ENCODE results near the gene RPS24.
"Not testable (repeated sequence)": the region's sequence is repeated elsewhere in the genome, so short reads cannot be mapped to it uniquely, and the experiment has no call there.

Gene RPS24

DNA sequence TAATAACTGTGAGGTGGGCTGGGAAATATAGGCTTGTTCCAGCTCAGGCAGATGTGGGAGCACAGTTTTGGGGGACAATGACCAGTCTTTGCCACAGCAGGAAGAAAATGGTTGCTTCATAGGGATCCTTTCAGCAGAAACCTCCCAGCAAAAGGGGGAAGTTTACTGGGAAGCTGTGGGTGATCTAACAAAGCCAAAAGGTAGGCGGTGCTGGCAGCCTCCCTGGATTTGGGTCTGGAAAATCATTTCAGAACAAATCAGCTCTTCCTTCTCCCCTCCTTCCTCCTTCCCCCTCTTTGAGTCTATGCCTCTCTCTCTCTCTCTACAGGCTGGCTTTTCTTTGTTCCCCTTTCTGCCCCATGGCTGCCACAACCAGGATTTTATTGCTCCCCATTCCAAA, 16.2 kb downstream of the RPS24 start:
- H3K4me3 ChIP-seq (ENCODE audit: low read depth, low read length), result no peak overlapping the region
- TF ChIP-seq CTCF (IDR thresholded peaks at IDR 0.05; ENCODE audit: borderline replicate concordance, insufficient read depth, low read depth, low read length), result no peak

DNA sequence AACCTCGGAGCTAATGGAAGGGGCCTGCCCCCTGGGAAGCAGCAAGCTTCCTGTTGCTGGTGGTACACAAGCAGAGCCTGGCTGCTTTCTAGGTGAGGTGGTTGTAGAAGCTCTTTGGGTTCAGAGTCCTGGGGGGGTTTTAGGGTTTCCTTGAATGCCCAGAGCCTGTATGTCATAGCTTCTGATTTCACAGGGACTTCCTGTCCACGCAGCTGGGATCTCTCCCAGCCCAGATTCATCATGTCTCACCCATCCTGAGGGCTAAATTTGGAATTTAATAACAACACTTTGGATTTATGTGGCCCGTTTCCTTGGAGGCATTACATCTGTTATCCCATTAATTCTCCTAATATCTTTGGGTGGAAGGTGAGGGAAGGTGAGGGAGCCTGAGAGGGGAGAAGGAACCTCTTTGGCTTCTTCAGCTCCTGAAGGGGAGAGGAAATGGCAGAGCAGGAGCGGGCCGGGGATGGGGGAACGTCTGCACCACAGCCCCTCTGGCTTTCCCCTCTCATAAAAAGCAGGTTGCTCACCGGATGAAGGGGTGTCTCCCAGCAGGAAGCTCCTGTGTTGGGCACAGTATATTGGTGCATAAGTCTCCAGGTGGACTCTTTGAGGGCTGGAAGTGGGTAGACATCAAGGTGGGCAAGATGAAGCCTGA, 19.7 kb downstream of the RPS24 start:
- no peak for TF ChIP-seq CTCF (IDR thresholded peaks at IDR 0.05; ENCODE audit: borderline replicate concordance, insufficient read depth, low read depth, low read length)
- H3K4me3 ChIP-seq (ENCODE audit: low read depth, low read length), result no peak overlapping the region

- no peak for TF ChIP-seq CTCF (IDR thresholded peaks at IDR 0.05; ENCODE audit: borderline replicate concordance, insufficient read depth, low read depth, low read length)
Measured at GRCh38 chr10:78058562-78058961, 24.9 kb downstream of the RPS24 start.

DNA sequence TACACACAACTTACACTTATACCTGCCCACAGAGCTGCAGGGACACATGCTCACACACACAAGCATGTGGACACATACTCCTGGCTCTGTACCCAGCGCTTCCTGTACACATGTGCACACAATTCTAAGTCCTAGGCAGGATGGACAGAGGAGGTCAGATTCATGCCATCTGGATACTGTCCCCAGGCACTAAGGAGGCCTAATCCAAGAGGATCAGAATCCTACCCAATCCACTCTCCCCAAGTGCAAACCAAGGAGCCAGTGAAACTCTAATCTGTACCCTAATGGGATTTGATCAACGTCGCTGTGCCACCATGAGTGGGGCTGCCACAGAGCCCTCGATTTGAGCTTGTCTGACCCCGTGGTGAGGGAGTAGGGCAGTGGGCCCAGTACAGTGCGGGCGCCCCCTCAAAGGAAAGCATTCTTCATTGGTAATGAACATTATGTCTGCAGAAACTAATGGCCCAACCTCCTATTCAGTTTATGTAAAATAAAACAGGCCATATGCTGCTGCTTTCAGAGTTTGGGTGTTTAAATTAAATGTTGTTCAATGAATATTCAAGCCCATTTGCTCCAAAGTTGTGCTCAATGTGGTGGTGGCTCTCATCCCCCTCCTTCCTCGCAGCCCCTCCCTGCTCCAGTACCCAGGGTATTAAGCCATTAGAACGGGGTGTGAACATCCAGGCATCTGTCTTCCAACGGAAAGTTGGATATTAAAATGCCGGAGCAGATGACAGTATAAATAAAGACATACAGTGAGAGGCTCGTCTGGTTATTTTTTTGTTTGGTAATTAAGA, 26.4 kb downstream of the RPS24 start:
- TF ChIP-seq CTCF (IDR thresholded peaks at IDR 0.05; ENCODE audit: borderline replicate concordance, insufficient read depth, low read depth, low read length), result no peak
- H3K4me3 ChIP-seq (ENCODE audit: low read depth, low read length), result no peak overlapping the region

More at GRCh38 chr10:78058562-78058961, 24.9 kb downstream of the RPS24 start:
- H3K4me3 ChIP-seq (ENCODE audit: low read depth, low read length), result no peak overlapping the region

DNA sequence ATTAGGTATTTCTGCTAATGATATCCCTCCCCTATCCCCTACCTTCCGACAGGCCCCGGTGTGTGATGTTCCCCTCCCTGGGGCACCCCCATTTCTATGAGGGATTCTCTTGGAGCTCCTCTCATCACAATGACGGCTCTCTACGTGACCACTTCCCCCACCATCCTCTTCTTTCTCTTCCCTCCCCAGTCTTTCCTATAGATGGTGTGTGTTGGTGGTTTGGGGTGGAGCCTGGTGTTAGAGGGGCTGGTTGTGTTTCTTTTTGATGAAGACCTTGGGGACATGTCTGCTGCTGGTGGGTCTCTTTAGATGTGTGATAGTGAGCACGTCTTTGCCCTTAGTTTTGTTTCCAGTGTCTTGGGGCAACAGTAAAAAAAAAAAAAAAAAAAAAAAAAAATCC, 28.6 kb downstream of the RPS24 start:
- H3K4me3 ChIP-seq (ENCODE audit: low read depth, low read length), result no peak overlapping the region
- no peak for TF ChIP-seq CTCF (IDR thresholded peaks at IDR 0.05; ENCODE audit: borderline replicate concordance, insufficient read depth, low read depth, low read length)

DNA sequence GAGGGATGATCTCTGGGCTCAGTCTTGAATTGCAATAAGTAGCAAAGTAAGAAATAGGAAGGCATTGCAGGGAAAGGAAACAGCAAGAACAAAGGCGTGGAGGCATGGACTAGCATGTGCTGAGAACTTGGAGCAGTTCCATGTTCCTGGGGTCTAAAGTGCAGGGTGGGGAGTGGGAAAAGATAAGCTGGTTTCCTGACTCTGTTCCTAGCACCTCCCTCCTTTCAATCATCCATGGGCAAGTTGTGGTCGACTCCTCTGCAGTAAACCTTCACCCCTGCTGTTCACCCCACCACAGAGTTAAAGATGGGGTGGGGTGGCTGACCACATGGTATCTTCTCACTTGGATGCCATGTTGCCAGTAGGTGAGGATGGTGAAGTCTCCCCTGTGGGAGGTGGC, 29.6 kb downstream of the RPS24 start:
- TF ChIP-seq CTCF (IDR thresholded peaks at IDR 0.05; ENCODE audit: borderline replicate concordance, insufficient read depth, low read depth, low read length), result no peak
- no peak overlapping the region for H3K4me3 ChIP-seq (ENCODE audit: low read depth, low read length)

GRCh38 chr10:78064919-78065318, 31.3 kb downstream of the RPS24 start:
- not testable (repeated sequence) for H3K4me3 ChIP-seq (ENCODE audit: low read depth, low read length)
